Fibroblast of lung (primary cell): ENCODE data around the gene VASN.

Experiments used
- EZH2 ChIP-seq: IDR thresholded peaks from 2 replicates; pipeline ENCODE4 v1.5.1; 2012; ENCODE audit warnings: low read length, control low read depth, mild to moderate bottlenecking; ENCODE audit errors: missing control alignments
- TF ChIP-seq, protein P1 (sequence below), 2 donors: IDR thresholded peaks in 1 of 2; conservative IDR thresholded peaks in 1 of 2; 1 replicate in 1 of 2; 2 replicates in 1 of 2; pipeline ENCODE4 v1.5.1; 2011 to 2012; ENCODE audit warnings: low read length in 2 of 2, control low read depth in 1 of 2, inconsistent platforms in 1 of 2, low read depth in 1 of 2, mild to moderate bottlenecking in 1 of 2

DNA sequence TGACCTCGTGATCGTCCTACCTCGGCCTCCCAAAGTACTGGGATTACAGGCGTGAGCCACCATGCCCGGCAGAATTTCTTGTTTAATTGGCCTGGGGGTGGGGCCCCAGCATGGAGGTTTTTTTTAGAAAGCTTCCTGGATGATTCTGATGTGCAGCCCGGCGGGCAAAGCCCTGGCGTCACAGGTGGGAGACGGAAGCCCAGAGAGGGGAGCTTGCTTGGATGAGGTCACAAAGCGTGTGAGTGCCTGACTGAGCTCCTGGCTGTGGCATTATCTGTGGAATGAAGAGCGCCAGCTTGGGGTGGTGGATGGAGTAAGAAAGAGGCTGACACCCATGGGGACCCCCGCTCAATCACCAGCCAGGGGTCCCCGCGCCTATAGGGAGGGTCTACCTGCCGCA, 4.1 kb downstream of the VASN start:
- TF ChIP-seq, protein P1, sequence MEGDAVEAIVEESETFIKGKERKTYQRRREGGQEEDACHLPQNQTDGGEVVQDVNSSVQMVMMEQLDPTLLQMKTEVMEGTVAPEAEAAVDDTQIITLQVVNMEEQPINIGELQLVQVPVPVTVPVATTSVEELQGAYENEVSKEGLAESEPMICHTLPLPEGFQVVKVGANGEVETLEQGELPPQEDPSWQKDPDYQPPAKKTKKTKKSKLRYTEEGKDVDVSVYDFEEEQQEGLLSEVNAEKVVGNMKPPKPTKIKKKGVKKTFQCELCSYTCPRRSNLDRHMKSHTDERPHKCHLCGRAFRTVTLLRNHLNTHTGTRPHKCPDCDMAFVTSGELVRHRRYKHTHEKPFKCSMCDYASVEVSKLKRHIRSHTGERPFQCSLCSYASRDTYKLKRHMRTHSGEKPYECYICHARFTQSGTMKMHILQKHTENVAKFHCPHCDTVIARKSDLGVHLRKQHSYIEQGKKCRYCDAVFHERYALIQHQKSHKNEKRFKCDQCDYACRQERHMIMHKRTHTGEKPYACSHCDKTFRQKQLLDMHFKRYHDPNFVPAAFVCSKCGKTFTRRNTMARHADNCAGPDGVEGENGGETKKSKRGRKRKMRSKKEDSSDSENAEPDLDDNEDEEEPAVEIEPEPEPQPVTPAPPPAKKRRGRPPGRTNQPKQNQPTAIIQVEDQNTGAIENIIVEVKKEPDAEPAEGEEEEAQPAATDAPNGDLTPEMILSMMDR (conservative IDR thresholded peaks at IDR 0.05 in 1 of 2, IDR thresholded peaks at IDR 0.05 in 1 of 2; ENCODE audit: low read depth in 1 of 2, low read length in 2 of 2): no peak
- TF ChIP-seq EZH2: no peak
